ENCODE results near the gene FBXO7.

The FBXO7 gene

DNA sequence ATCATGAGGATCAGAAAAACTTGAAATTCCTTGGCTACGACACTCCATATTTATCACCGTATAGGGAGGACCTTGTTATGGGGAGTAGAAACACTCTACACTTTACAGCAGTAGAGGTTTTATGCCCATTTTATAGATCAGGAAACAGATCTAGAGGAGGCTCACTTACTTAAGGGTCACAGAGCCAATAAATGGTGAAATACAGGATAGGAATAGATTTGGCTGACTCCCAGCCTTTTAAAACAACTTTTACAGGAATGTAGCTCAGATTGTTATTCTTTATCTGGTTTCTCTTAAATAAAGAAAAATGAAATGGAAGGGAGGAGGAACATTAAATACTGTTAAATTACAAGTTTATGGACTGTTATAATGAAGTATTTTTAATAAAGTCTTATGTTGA is 14.8 kb downstream of the FBXO7 start:
- DNase-seq (ENCODE audit: low read depth, low spot score): no peak

DNA sequence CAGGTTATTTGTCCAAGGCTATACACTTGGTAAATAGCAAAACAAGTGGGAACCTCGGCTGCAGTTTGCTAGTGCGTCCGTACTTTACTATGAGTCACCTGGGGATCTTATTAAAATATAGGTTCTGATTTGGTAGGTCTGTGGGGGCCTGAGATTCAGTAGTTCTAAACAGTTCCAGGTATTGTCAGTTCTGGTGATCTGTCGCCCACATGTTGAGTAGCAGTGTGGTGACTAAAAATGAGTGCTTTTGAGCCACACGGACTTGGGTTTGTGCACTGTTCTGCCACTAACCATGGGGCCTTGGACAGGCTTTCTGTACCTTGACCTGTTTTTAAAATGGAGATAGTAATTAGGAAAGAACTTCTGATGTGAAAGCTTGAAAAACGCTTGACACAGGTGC is 15.7 kb downstream of the FBXO7 start:
- no peak for DNase-seq (ENCODE audit: low read depth, low spot score)

DNA sequence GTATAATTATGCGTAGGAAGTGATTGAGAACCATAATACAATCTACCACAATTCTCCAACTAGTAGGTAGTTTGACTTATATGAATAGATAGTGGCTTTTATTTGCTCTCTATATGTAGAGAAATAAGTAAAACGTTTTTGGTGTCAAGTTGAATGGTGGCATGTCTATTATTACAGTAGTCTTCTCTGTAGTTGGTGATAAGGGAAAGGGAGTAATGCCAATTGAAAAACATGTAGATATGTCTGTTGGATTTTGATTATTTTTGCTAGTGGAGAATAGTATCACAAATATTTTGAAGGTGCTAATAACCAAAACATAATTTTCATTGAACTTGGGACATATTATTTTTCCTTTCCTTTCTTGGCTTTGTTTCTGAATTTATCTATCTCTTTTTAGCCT is 17.5 kb downstream of the FBXO7 start:
- DNase-seq (ENCODE audit: low read depth, low spot score): no peak

DNA sequence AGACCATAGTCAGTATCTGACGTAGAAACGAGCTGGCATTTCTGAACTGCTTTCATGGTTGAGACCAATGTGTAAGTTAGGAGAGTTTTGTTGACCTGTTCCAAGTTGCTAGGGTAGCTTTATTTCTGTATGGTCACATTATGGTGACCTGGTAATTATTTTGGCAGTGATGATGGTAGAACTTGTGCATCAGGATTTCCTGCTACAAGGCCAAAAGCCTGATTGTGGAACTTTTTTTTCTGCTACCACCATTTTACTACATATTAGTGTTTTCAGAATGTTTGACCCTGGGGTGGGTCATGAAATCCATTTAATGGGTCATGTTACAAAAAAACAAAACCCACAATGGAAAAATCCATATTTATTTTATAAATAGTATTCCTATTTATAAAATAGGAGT is 18.9 kb downstream of the FBXO7 start:
- no peak for DNase-seq (ENCODE audit: low read depth, low spot score)

DNA sequence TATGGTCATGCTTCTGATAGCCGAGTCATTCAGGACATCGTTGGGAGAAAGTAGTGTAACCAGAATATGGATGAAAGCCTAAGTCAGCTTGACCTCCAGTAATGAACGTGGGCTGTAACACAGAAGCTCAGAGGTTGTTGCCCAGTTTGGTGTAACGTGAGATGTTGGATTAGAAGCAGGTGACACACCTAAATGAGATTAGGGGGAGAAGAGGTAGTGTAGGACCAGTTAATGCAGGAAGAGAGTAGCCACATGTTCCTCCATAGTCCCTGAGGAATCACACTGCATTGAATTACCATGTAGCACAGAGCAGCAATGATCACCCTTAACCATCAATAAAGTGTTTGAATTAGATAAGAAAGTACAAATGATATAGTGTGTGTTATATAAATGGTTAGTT is 20.4 kb downstream of the FBXO7 start:
- no peak for DNase-seq (ENCODE audit: low read depth, low spot score)

DNA sequence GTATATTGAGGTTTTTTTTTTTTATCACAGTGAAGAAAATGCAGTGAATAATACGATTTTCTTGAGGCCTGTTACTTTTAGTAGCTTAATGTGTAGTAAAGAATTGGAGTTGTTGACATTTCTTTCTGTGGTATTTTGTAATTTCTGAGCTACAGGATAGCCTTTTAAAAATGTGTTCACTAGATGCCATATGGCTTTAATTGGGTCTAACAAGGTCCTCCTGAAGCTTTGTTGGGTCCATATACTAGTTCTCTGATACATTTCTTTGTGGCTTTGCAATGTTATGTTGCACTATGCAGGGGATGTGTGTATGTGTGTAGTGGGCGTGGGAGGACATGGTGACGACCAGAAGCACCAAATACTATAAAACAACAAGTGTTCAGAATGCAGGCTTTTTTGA is 25.1 kb downstream of the FBXO7 start:
- DNase-seq (ENCODE audit: low read depth, low spot score): no peak

DNA sequence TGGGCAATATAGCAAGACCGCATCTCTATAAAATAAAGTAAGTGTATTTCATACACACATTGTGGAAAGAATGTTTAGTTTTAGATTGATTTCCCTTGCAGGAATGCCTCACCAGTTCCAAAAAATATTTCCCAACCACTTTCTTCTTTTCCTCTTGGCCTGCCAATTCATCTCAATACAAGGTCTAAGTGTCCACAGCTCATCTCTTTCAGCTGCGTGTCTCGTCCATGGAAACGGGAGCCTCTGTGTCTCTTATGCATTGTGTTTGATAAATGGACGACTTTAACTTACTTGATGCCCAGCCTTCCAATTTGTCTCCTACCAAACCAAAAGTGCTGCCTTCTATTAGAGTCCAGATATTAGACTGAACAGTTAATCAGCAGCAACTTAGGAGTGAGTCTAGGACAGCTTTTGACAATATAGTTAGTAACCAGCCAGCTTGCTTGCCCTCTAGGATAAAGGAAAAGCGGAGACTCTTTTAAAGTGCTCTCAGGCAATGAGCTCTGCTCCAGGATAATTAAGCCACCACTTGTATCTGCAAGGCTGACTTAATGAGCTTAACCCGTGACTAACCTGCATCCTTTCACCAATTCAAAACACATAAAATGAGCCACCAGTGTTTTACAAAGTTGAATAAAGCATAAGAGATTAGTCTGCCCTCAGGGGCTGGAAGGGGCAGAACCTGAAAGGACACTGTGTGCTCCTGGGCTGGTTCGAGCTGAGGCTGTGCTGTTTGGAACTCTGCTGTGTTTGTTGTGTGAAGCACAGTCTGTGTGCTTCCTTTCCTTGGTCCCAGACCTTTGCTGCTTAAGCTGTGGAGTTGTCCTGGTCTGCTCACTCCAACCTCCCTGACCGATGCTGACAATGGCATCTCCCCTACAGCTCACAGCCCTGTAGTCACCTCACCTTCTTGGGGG is 27.5 kb downstream of the FBXO7 start:
- DNase-seq (ENCODE audit: low read depth, low spot score): no peak

DNA sequence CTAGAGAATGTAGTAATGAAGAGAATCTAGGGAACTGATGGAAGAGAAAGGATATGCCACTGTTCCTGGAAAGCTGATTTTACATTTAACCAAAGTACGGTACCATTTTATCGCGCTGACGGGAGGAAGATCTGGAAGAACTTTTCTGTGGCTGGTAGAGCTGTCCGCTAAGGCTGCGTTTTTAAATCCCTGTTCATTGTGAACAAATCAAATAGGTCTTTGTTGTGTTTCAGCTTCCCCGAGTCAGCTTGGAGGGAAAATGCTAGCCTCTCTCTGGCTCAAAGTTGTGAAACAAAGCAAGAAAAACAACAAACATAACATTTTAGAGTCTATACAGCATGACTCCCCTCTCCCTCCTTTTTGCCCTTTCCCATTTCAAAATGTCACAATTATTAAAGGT is 34.4 kb downstream of the FBXO7 start:
- no peak for DNase-seq (ENCODE audit: low read depth, low spot score)

DNA sequence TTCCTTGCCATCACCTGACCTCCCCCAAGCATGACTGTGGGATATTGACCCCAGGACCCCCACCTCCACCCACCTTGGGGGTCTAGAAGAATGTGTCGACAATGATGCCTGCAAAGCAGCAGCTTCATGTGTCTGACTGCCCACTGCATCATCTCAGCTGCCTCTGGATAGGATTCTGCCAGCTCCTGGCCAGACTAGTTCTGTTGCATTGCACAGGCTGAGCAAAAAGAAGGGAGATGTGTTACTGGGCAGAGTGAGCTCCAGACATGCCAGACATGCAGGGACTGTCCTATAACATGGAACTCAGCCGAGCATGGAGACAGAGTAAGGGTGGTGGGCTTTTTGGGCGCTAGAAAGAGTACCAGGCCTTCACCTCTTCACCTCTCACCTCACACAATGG is 36.7 kb downstream of the FBXO7 start:
- DNase-seq (ENCODE audit: low read depth, low spot score): no peak

DNA sequence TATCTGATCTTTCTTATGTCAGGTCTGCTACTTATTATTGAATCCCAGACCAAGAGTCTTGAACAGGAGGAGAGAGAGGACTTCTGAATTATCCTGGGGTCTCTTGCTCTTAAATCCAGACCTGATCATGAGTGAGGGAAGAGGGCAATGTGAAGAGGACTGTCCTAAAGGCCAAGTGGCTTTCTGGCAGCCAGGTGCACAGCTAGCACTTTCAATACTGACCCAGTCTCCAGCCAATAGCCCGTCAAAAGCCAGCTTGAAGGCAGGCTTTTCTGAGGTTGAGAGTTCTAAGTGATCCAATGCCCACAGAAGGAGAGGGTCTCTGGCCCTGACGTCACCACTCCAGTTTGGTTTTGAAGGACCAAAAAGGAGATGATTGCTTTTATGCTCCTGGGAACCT is 37.2 kb downstream of the FBXO7 start:
- DNase-seq (ENCODE audit: low read depth, low spot score): no peak

DNA sequence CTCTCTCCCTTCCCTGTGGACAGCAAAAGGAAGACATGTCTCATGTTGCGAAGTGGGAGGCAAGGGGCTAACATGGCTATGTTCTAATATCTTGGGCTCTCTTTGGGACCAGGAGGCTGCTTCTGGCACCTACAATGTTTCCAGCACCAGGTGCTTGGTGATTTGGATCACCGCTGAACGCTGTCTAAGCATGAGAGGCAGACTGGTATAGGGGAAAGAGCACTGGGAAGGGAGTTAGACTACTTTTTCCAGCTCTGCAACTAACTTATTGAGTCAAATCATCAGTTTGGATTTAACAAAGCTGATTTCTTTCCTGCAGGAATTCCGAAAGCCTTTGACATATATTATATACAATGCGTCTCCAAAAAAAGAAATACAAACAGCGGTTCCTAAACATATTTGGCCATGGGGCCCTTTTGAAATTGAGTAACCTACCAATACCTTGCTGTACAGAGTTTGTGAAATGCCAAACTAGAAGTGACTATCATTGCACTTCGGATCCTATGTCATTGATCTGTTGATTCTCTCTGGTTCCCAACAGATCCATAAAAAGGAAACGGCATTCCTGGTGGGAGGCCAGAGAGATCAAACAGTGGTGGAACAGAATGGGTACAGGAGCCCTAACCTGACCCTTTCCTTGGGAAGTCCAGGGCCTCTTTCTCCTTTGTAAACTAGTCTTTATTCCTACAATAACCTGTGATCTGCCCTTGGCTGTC is 37.8 kb downstream of the FBXO7 start:
- no peak for DNase-seq (ENCODE audit: low read depth, low spot score)

DNA sequence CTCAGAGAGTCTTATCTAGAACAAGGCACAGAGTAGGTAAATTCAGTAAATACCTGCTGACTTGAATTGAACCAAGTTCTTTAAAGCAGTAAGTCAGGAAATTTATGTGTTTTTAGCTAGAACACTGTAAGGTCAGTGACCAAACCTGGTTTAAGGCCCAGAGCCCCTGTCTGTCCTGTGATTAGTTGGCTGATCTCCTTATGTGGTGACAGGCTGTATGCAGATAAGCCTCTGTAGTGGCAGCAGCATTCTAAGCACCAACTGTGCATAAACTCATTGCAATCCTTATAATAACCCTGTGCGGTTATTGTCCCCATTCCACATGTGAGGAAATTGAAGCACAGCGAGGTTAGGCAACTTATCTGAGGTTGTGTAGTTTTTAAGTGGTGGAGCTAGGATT is 40.5 kb downstream of the FBXO7 start:
- DNase-seq (ENCODE audit: low read depth, low spot score): no peak

DNA sequence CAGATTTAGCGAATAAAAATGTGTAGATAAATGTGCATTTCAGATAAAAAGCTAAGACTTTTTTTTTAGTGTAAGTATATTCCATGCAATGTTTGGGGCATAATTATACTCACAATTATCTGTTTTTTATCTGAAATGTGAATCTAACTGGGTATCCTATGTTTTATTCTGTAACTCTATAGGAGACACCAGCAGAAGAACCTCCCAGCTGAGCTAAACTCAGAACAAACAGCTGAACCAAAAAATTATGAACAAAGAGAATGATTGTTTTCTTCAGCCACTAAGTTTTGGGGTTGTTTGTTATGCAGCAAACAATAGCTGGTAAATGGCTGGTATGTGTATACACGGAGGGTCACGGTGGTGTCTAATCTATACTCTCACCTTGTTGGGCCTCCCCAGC is 42.9 kb downstream of the FBXO7 start:
- no peak for DNase-seq (ENCODE audit: low read depth, low spot score)

DNA sequence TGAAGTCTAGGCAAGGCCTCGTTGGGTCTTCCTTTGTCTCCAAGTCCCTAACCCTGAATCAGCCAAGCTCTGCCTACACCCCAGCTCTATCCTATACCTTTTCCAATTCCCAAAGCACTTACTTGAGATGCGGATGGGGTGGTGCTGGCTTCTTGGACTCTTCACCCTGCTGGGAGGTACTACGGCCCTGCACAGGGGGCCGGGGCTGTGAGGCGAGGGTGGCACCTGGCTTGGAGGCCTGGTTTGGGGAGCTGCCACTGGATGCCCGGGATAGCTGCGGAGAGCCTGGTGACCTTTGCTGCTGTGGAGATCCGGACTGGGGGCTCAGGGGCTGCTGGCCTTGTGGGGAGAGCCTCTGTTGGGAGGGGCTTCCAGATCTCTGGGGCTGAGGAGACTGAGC is 43.3 kb downstream of the FBXO7 start:
- DNase-seq (ENCODE audit: low read depth, low spot score): no peak

DNA sequence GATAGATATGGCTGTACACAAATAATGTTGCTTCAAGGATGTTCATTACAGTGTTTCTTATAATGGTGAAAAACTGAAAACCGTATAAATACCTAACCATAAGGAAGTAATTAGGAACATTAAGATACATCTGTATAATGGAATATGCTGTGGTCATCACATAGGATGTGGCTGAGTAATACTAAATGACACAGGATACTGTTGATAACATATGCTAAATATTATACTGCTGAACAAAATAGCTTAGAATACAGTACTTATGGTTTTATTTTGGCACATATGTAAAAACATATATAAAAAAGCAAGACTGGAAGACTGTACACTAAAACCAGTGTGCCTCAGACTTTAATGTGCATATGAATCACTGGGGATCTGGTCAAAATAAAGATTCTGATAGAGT is 43.8 kb downstream of the FBXO7 start:
- DNase-seq (ENCODE audit: low read depth, low spot score): no peak

DNA sequence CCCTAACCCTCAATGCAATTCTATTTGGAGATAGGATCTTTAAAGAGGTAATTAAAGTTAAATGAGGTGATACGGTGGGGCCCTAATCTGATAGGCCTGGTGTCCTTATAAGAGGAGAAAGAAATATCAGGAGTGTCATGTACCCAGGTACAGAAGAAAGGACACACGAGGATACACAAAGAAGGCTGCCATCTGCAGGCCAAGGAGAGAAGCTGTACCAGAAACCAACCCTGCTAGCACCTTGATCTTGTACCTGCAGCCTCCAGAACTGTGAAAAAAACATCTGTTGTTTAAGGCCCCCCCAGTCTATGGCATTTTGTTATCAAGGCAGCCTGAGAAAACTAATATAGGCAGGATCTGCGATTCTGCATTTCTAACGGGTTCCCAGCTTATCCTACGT is 44.2 kb downstream of the FBXO7 start:
- DNase-seq (ENCODE audit: low read depth, low spot score): no peak

DNA sequence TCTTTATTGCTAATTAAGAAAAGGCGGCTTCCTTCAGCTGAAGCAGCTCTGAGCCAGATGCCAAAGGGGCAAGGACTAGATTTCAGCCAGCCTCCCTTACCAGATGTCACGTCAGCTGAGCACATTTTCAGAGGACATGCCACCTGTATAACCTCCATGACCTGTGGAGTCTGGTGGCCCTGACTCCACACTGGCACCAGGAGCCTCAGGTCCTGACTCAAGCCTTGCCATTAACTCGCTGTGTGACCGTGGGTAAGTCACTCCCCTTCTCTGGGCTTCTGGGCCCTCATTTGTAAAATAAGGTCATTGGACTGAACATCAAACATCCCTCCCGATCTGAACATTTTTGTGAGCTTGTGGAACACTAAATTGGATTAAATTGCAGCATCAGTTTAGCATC is 46.0 kb downstream of the FBXO7 start:
- DNase-seq (ENCODE audit: low read depth, low spot score): no peak

DNA sequence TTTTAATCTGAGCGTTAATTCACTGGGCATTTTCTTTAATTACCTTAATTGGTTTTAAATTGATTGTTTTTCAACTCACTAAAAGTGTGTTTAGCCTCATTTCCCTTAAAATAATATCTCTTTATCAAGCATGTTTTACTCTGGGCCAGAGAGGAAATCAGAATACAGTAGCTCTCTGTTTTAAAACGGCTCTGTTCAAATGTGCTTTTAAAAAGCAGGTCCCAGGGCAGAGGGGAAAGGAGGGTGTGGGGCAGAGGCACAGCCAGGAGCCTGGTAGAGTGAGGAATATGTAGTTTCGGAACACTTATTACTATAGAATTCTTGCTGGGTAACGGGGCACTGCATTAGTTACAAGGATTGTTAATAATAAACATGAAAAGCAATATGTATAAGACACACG is 47.6 kb downstream of the FBXO7 start:
- no peak for DNase-seq (ENCODE audit: low read depth, low spot score)

DNA sequence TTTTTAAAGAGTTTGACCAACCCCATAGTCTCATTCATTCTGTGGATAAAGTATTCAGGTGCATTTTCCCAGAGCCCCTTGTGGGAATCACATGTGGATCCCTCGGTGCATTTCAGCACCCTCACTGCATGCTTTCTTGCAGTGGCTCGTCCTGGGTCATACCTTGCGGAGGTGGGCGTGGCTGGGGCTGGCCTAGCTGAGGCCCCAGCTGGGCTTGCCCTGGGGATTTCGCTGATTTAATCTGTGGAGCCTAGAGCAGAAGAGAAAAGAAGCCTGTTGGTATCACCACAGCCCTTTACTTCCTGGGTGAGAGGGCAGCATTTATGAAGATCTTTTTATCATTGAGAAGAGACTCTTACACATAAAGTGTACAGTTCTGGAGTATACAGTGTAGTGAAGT is 53.1 kb downstream of the FBXO7 start:
- DNase-seq (ENCODE audit: low read depth, low spot score): no peak

DNA sequence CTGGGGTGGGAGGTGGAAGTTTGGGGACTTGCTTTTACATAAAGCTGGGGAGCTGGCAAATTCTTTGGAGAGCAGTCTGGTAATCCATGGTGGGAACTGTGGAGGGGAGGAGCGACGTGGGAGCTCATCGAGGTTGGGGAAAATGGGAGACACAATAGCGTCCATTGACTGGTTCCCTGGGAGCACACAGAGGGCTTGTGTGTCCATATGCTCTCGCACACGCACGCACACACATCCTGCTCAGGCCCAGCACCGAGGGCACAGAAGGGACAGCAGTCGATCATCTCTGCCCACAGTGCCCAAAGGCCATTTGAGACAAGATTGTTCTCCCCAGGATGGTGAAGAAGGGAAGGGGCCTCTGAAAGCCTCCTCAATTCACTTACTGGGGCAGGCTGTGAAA is 53.7 kb downstream of the FBXO7 start:
- no peak for DNase-seq (ENCODE audit: low read depth, low spot score)

DNA sequence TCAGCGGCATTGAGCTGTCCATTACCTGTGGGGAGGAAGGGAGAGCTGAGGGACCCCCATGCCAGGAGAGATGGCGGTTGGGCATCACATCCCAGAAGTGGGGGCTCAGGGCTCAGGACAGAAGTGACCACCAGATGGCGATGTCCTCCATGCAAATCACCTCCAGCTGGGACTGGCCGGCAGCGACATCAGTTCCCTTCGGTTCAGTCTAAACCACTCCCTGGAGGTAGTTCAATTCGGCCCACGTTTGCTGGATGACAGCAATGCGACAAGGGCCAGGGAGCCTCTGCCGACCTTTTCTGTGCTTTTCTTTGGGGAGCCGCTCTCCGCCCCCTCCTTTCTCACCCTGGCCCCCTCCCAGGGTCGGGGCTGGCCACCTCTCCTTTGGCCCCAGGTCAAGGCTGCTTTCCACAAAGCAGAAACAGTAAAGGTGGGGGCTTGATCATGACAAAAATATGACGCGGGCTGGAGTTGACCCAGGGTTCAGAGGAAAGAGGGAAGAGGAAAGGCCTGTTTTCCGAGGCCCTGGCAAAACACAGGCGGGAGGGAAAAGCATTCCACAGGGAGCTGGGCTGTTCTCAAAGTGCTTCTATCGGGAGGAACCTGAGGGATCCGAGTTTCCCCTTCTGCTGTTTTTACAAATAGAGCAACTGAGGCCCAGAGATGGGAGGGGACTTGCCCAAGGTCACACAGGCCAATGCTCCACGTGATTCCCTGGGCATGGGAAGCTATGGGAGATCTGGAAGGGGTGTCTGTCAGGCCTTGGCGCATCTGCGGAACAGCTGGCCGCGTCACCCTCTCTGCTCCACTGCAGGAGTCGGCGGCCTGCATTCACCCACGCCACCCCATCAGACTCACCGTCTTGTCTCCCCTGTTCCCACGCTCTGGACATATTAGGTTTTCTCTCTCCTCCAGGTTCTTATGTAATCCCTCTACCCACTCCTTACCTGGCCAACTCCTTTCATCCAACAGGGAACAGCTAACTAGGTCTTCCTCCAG is 54.7 kb downstream of the FBXO7 start:
- peak; percentile 68 for DNase-seq (ENCODE audit: low read depth, low spot score)

DNA sequence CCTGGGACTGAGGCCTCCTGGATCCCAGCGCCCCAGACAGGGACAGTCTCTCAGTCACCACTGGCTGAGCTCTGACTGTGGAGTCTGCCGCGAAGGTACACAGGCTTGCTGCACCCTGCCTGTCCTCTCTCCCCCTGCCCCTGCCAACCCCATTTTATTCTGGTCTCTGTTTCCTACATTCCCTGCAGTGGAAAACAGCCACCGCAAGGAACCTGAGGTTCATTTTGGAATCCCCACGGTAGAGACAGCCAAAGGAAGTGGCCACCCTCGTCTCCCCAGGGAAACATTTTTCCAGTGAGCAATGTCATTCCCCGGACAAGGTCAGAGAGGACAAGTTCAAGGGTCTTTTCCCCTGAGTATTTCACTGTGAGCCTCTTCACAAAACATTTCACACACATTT is 56.6 kb downstream of the FBXO7 start:
- DNase-seq (ENCODE audit: low read depth, low spot score): no peak

Measured in iPS DF 19.7 (cell line).